Dedifferentiated amniotic fluid mesenchymal stem cell (primary cell): ENCODE data around the gene OR56B4.

ENCODE experiments used
- DNase-seq: peaks from one replicate; pipeline ENCODE4 v3.0.0-alpha.2; 2016; ENCODE audit errors: extremely low spot score

The OR56B4 gene

DNA sequence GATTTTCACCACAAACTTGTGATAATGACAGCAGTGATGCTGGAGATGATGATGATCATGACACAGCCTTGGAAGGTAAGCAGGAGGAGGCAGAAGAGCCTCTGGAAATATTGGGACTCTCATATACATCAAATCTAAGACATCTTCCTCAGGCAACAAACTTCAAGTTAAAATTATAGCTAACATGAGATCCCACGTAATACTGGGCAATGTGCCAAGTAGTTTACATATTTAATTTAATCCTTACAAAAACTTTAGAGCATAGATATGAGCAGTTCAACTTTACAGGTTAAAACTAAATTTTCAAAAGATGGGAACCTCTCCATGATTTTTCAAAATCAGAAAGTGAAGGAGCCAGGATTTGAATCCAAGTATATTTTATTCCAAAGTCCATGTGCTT, 43.6 kb downstream of the OR56B4 start:
- no peak for DNase-seq

GRCh38 chr11:6152126-6152525, 44.6 kb downstream of the OR56B4 start:
- DNase-seq: no peak

GRCh38 chr11:6156628-6157359, 49.3 kb downstream of the OR56B4 start:
- DNase-seq: no peak
